GM21381 (cell line): ENCODE data around the gene BIRC7.

Experiments used
- ATAC-seq: cut with Tn5 transposase; IDR thresholded peaks from one replicate; pipeline ENCODE4 v1.9.1; 2021; ENCODE audit warnings: mild to moderate bottlenecking, moderate library complexity; ENCODE audit not compliant: unreplicated experiment

Gene BIRC7

GRCh38 chr20:63224412-63225081, 11.2 kb upstream of the BIRC7 start:
- ATAC-seq = no peak

GRCh38 chr20:63225082-63225454, 10.6 kb upstream of the BIRC7 start:
- no peak for ATAC-seq

DNA sequence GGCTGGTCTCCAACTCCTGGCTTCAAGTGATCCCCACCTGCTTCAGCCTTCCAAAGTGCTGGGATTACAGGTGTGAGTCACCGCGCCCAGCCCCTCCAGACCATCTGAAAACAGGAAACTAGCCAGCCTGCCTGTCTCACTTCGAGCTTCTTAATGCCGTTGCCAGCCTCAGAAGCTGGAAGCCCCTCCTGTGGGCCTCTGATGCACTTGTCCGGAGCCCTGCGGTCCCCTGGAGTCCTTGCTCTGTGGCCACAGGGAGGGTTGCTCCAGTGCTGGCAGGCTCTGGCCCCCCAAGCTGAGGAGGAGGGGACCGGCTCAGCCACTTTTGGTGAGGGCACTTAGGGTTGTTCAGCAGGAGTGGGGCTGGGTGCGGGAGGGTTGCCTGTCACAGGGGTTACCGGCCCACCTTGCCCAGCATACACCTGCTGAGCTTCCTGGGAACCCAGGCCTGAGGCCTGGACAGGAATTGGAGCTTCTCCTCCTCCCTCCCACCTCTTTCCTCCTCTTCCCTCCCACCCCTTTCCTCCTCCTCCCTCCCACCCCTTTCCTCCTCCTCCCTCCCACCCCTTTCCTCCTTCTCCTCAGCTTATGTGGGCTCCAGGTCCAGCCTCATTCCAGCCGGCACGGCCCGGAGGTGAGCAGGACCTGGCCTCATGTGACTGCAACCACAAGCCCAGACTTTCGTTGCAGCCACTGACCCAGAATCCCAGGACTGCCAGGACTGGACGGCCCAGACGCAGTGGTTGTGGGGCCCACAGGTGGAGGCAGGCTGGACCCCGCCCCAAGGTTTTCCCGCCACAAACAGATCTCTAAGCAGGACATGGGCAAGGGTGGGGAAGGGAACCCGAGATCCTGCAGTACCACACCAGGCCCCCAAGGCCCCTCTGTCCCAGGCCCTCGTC, 9.4 kb upstream of the BIRC7 start:
- ATAC-seq = no peak

GRCh38 chr20:63227260-63227659, 8.4 kb upstream of the BIRC7 start:
- no peak for ATAC-seq

- ATAC-seq = no peak
Observed at GRCh38 chr20:63228806-63229205, 6.9 kb upstream of the BIRC7 start.

DNA sequence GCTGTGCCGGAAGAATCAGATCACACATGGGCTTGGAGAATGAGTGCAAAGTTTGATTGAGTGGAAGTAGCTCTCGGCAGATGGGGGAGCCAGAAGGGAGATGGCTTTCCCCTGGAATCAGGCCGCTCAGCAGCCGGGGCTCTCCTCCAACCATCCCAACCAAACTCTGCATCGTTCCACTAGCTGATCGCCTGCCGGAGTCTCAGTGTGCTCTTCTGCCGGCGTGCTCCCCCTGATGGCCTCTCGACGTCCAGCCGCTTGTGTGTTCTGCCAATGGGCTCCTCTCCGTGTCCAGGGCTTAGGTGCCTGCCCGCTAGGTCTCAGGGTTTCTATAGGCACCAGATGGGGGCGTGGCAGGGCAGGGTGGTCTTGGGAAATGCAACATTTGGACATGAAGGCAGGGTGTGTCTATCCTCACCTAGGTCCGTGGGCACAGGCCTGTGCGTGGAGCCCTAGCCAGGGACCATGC, 4.9 kb upstream of the BIRC7 start:
- no peak for ATAC-seq

GRCh38 chr20:63232235-63233060, 3.3 kb upstream of the BIRC7 start:
- no peak for ATAC-seq

DNA sequence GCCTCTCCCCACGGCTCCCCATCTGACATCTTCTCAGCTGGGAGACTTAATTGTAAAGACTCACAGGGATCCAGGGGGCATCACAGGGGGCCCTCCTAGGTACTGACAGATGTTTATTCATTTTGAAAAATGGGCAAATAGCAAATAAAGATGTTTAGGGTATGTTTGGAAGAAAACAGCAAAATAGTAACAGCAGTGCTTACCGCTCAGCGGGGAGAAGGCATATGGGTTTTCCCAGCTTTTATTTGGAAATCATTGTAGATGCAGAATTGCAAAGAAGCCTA, 2.7 kb upstream of the BIRC7 start:
- no peak for ATAC-seq

DNA sequence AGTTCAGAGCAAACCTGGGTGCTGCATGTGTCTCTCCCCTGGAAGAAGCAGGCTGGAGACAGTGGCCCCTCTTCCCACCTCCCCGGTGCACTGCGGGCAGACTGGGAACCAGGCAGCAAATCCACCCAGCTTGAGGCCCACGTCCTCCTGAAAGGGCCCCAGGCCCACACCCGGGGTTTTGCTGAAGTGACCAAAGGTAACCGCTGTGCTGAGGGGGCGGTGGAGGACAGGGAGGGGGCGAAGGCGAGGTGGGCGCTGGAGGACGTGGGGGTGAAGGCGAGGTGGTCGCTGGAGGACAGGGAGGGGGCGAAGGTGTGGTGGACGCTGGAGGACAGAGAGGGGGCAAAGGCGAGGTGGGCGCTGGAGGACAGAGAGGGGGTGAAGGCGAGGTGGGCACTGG, 1.8 kb upstream of the BIRC7 start:
- no peak for ATAC-seq

DNA sequence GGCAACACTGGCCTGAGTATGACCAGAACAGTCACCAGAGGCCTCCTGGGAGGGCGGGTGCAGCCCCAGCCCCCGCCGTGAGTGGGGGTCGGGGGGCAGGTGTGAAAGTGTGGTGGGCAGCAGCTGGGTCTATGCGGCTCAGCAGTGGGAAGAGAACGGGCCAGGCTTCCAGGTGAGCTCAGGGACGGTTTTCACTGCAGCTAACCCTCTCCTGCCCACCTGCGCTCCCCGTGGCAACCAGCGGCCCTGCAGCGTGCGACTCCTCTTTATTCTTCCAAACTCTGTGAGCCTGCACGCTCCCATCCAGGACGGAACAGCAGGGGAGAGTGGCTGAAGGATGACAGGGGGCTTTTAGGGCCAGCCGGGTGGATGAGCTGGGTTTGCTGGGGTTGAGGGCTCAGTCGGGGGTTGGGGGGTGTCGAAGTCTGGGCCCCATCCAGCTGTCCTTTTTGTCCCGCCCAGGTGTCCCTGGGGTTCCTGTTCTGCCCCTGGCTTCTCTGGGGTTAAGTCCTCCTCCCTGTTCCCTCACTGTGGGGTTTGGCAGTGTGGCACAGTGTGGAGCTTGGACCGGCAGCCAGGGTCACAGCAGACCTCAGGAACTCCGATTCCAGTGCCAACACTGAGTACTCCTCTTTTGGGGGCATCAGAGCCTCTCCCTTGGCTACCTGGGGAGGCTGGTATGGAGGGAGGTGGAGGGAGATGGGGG, 859 bp upstream of the BIRC7 start:
- no peak for ATAC-seq

- ATAC-seq = no peak
Observed at GRCh38 chr20:63236116-63236837, 572 bp downstream of the BIRC7 start.

GRCh38 chr20:63238031-63238430, 2.3 kb downstream of the BIRC7 start:
- ATAC-seq = no peak

- no peak for ATAC-seq
Observed at GRCh38 chr20:63238514-63239125, 2.9 kb downstream of the BIRC7 start.

- no peak for ATAC-seq
Observed at GRCh38 chr20:63239431-63239830, 3.7 kb downstream of the BIRC7 start.

- ATAC-seq = no peak
Observed at GRCh38 chr20:63240004-63240403, 4.3 kb downstream of the BIRC7 start.

- ATAC-seq = no peak
Observed at GRCh38 chr20:63241272-63241671, 5.6 kb downstream of the BIRC7 start.

DNA sequence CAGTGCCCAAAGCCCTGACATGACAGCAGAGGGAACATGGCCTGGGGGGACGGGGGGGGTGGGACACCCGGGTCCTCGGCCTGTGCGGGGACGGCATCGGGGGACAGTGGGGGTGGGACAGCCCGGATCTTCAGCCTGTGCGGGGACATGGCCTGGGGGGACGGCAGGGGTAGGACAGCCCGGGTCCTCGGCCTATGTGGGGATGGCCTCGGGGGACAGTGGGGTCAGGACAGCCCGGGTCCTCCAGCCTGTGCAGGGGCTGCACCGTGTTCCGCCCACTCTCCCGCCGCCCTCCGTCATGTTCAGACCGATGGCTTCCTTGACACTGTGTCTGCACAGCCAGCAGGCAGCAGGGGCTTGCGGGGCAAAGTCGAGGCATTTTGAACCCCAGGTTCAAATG, 7.0 kb downstream of the BIRC7 start:
- no peak for ATAC-seq

- no peak for ATAC-seq
Observed at GRCh38 chr20:63243604-63244247, 8.0 kb downstream of the BIRC7 start.

DNA sequence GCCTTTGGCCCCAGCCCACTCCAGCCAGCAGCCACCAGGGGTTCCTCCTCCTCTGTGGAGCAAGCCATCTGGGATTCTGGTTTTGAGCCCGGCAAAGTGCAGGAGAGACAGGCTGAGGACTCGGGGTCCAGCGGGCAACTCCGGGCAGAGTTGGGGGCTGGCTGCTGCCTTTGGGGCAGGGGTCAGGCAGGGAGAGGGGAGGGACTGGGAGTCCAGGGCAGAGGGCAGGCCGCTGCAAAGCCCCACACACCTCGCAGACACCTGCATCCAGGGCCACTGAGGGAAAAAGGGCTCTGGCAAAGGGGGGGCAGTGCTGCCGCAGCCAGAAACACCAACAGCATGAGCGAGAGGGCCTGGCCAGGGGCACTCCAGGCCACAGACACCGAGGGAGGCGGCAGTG, 8.8 kb downstream of the BIRC7 start:
- ATAC-seq = no peak
